Endothelial cell of umbilical vein (primary cell): ENCODE data around the gene ST6GALNAC3. TPM values are rescaled to one million over a fixed set of nuclear protein-coding genes. Genes with fewer than 3 reads are reported as not detected.

Experiments
- BruUV-seq: library from RNA; stranded (reverse); fragments of 400-500 nt; replicated peaks from 2 replicates; lab custom pipeline; 2021; lab: Mats Ljungman, UMichigan
- CTCF ChIA-PET: fragments of 300-600, 350-600 bp; sonication (Branson Sonifier 250); formaldehyde crosslinking; loops from one replicate; lab custom pipeline; 2021; ENCODE audit warnings: antibody characterized with exemption, inconsistent platforms; lab: Charles Lee
- POLR2A ChIA-PET: fragments of 300-600, 350-600 bp; sonication (Branson Sonifier 250); formaldehyde crosslinking; loops from one replicate; lab custom pipeline; 2021; ENCODE audit warnings: antibody characterized with exemption, inconsistent platforms; lab: Charles Lee
- DNase-seq: peaks from one replicate; pipeline ENCODE4 v3.0.0-alpha.2; 2011; ENCODE audit warnings: low read depth, low spot score
- FAIRE-seq: peaks from 2 replicates; lab custom pipeline; 2011; peaks lifted over from hg19 to GRCh38; lab: Jason Lieb, UNC
- H2AFZ ChIP-seq: 2 replicates; pipeline ENCODE4 v1.6.0; 2012; ENCODE audit warnings: low read depth, low read length, control low read depth, inconsistent platforms
- H3K27ac ChIP-seq: 2 replicates; pipeline ENCODE4 v1.5.1; 2011; ENCODE audit warnings: low read depth, mild to moderate bottlenecking, control low read depth, low read length, moderate library complexity; ENCODE audit not compliant: insufficient read depth
- H3K27me3 ChIP-seq, 2 experiments: 2 replicates each; pipeline versions ENCODE4 v1.6.0 to v1.6.1; 2011; ENCODE audit warnings: low read length in 2 of 2, mixed read lengths in 1 of 2; ENCODE audit not compliant: control insufficient read depth in 2 of 2, insufficient read depth in 2 of 2
- H3K36me3 ChIP-seq, 2 experiments: 2 replicates in 1 of 2; 3 replicates in 1 of 2; pipeline ENCODE4 v1.5.1; 2011; ENCODE audit warnings: low read length in 2 of 2, mild to moderate bottlenecking in 1 of 2, moderate library complexity in 1 of 2; ENCODE audit not compliant: control insufficient read depth in 2 of 2, insufficient read depth in 2 of 2; ENCODE audit errors: extremely low read depth in 1 of 2
- H3K4me1 ChIP-seq: 3 replicates; pipeline ENCODE4 v1.5.1; 2011; ENCODE audit warnings: mild to moderate bottlenecking, low read length; ENCODE audit not compliant: control insufficient read depth, insufficient read depth; ENCODE audit errors: extremely low read depth
- H3K4me2 ChIP-seq: 2 replicates; pipeline ENCODE4 v1.6.1; 2011; ENCODE audit warnings: low read length, control low read depth, mixed read lengths; ENCODE audit not compliant: insufficient read depth
- H3K4me3 ChIP-seq, 3 experiments: fragments of 200-600 bp in 1 of 3; sonication (generic), shearing (Covaris generic) in 1 of 3; replicated peaks in 1 of 3; 2 replicates each; pipeline ENCODE4 v1.5.1; 2011 to 2016; ENCODE audit warnings: control low read depth in 3 of 3, low read length in 3 of 3, mild to moderate bottlenecking in 2 of 3, inconsistent platforms in 1 of 3, low read depth in 1 of 3, moderate library complexity in 1 of 3; ENCODE audit not compliant: insufficient read depth in 1 of 3
- H3K79me2 ChIP-seq: 2 replicates; pipeline ENCODE4 v1.6.0; 2012; ENCODE audit warnings: low read length, inconsistent platforms; ENCODE audit not compliant: control insufficient read depth, insufficient read depth
- H3K9ac ChIP-seq: replicated peaks from 2 replicates; pipeline ENCODE3; 2011; ENCODE audit warnings: low read length, control low read depth; ENCODE audit not compliant: insufficient read depth; ENCODE audit errors: extremely low read depth
- H3K9me1 ChIP-seq: replicated peaks from 3 replicates; pipeline ENCODE4 v1.6.0; 2011; ENCODE audit warnings: mild to moderate bottlenecking, low read length; ENCODE audit not compliant: control insufficient read depth, insufficient read depth; ENCODE audit errors: extremely low read depth
- H3K9me3 ChIP-seq: replicated peaks from 2 replicates; pipeline ENCODE4 v1.5.1; 2012; ENCODE audit warnings: low read length, inconsistent platforms; ENCODE audit not compliant: control insufficient read depth, insufficient read depth
- H4K20me1 ChIP-seq: replicated peaks from 2 replicates; pipeline ENCODE3; 2011; ENCODE audit warnings: mild to moderate bottlenecking, low read length; ENCODE audit not compliant: control insufficient read depth, insufficient read depth; ENCODE audit errors: extremely low read depth
- CTCF ChIP-seq, 2 donors: IDR thresholded peaks; 1 replicate in 1 of 2; 2 replicates in 1 of 2; pipeline ENCODE4 v1.5.1; 2011; ENCODE audit warnings: low read length in 2 of 2, mild to moderate bottlenecking in 2 of 2, moderate library complexity in 2 of 2, control low read depth in 1 of 2, inconsistent platforms in 1 of 2, low read depth in 1 of 2; ENCODE audit not compliant: insufficient read depth in 1 of 2; ENCODE audit errors: extremely low read depth in 1 of 2
- EZH2 ChIP-seq: IDR thresholded peaks from 2 replicates; pipeline ENCODE4 v1.6.1; 2012; ENCODE audit warnings: borderline replicate concordance, low read depth, mild to moderate bottlenecking, moderate library complexity, low read length, inconsistent platforms; ENCODE audit not compliant: severe bottlenecking
- GATA2 ChIP-seq: IDR thresholded peaks from 2 replicates; pipeline ENCODE4 v1.7.0; 2011; ENCODE audit warnings: low read depth, mild to moderate bottlenecking, moderate library complexity, mixed read lengths, low read length; ENCODE audit not compliant: insufficient read length, insufficient read depth
- JUN ChIP-seq: IDR thresholded peaks from 2 replicates; pipeline ENCODE4 v1.6.1; 2011; ENCODE audit warnings: borderline replicate concordance, low read depth; ENCODE audit not compliant: insufficient read length, insufficient read depth
- MAX ChIP-seq: IDR thresholded peaks from 2 replicates; pipeline ENCODE4 v1.6.1; 2011; ENCODE audit not compliant: insufficient read depth, insufficient read length
- MYC ChIP-seq: IDR thresholded peaks from one replicate; pipeline ENCODE4 v1.6.1; 2011; ENCODE audit warnings: mild to moderate bottlenecking, low read depth, low read length
- POLR2A ChIP-seq: IDR thresholded peaks from 2 replicates; pipeline ENCODE4 v1.6.1; 2012; ENCODE audit warnings: low read depth, mild to moderate bottlenecking, control low read depth, low read length
- dilution Hi-C: fragments of 300-500 bp; cut with MboI; formaldehyde crosslinking; loops from one replicate; pipeline ENCODE4 v1.15.0; 2019; ENCODE audit warnings: low sequenced_read_pairs; ENCODE audit not compliant: extremely low pct_ligation_motif_present
- intact Hi-C: fragments of 100-400 bp; cut with micrococcal nuclease; formaldehyde crosslinking; loops from one replicate; pipeline ENCODE4 v1.10.0; 2022
- polyA plus RNA-seq, 4 experiments: library from polyadenylated mRNA; depleted of rRNA in 3 of 4; stranded (reverse) in 3 of 4; unstranded in 1 of 4; fragments of >200 nt; gene quantifications; 2 replicates each; pipeline versions ENCODE4 v1.2.1 to v1.2.3, GENCODE V29; 2011 to 2012; ENCODE audit warnings: missing spikeins in 1 of 4
- total RNA-seq: library from RNA; stranded (reverse); gene quantifications from 2 replicates; pipeline ENCODE4 v1.2.3, GENCODE V29; 2021

The ST6GALNAC3 gene
- total and polyA plus RNA-seq, 2 donors (not counting 3 experiments of a cell fraction or from before 2014, with no cell fraction given), result 7.6 to 48.3 TPM

GRCh38 chr1:76101548-76101947 lies 27.0 kb downstream of the ST6GALNAC3 start:
- H3K4me2 ChIP-seq, result no peak overlapping the region
- H3K4me1 ChIP-seq, result no peaks in the 10 kb centered on the region
- intact Hi-C loops (no loop called here), dilution Hi-C loops (no loop called here)
- H3K9me1 ChIP-seq, result no peaks in the 10 kb centered on the region
- ChIA-PET CTCF (interaction anchor here (2.4 kb wide), 1 partner anchor 11 kb away, joined by 7 read pairs; no protein-coding TSS in a partner anchor), POLR2A (no interaction called here)
- H3K79me2 ChIP-seq, result peaks cover 14% of the 10 kb centered on the region
- H2AFZ ChIP-seq, result no peak overlapping the region
- H3K27ac ChIP-seq, result no peak overlapping the region
- no TSS peak for BruUV-seq
- FAIRE-seq (no peak), DNase-seq (no peak)
- H4K20me1 ChIP-seq, result no peaks in the 10 kb centered on the region
- no peak overlapping the region for H3K9ac ChIP-seq
- H3K36me3 ChIP-seq, result no peaks in the 10 kb centered on the region
- TF ChIP-seq MAX (no peak), JUN (no peak), MYC (no peak), CTCF (IDR thresholded peaks at IDR 0.05; ENCODE audit: extremely low read depth in 1 of 2, insufficient read depth in 1 of 2, low read depth in 1 of 2, low read length in 2 of 2) (no peak), EZH2 (no peak), POLR2A (no peak), GATA2 (no peak)
- no peaks in the 10 kb centered on the region for H3K9me3 ChIP-seq
- H3K27me3 ChIP-seq, result no peaks in the 10 kb centered on the region
- H3K4me3 ChIP-seq, result no peak overlapping the region
